ENCODE measurements around the gene GMDS.

Gene GMDS

GRCh38 chr6:2119275-2119674 is 126.1 kb downstream of the GMDS start:
- Histone ChIP-seq H3K4me1 (ENCODE audit: control extremely low read depth in 1 of 4, control insufficient read depth in 4 of 4, insufficient read depth in 4 of 4, low read length in 3 of 4) (peaks cover under 1 to 28% (median 2%) of the 10 kb centered on the region in 4 experiments), H3K36me3 (ENCODE audit: control insufficient read depth in 4 of 4, insufficient read depth in 4 of 4, low read length in 3 of 4) (peaks cover 0 to 2% (median 0%) of the 10 kb centered on the region in 4 experiments), H3K27me3 (replicated peaks in 2 of 5; ENCODE audit: control insufficient read depth in 4 of 5, insufficient read depth in 5 of 5, low read length in 4 of 5) (no peaks in the 10 kb centered on the region), H3K4me3 (ENCODE audit: control insufficient read depth in 1 of 7, extremely low read depth in 1 of 7, insufficient read depth in 4 of 7, low read depth in 2 of 7, low read length in 6 of 7) (no peak overlapping the region), H3K27ac (ENCODE audit: insufficient read depth in 1 of 2, low read depth in 1 of 2, low read length in 2 of 2, poor library complexity in 1 of 2, severe bottlenecking in 2 of 2) (no peak overlapping the region), H3K9me3 (ENCODE audit: control extremely low read depth in 1 of 5, control insufficient read depth in 4 of 5, insufficient read depth in 2 of 5, low read depth in 1 of 5, low read length in 4 of 5) (no peaks in the 10 kb centered on the region)
- POLR2A ChIA-PET = no interaction called here
- CTCF ChIA-PET = interaction anchor here (1.3 kb wide), 2 partner anchors 68 to 235 kb away, joined by 3 to 4 read pairs; no protein-coding TSS in a partner anchor
- DNase-seq = no peak
- WGBS (ENCODE audit: insufficient coverage) = no CpG with 5 or more reads among the region's 1 CpG

GRCh38 chr6:2118136-2118535 is 127.3 kb downstream of the GMDS start:
- 78% methylated on average over 1 of the region's 1 CpG for WGBS (ENCODE audit: insufficient coverage)
- no peak overlapping the region for H3K27ac ChIP-seq (ENCODE audit: insufficient read depth in 1 of 2, low read depth in 1 of 2, low read length in 2 of 2, poor library complexity in 1 of 2, severe bottlenecking in 2 of 2)
- peaks cover 0 to 17% (median 0%) of the 10 kb centered on the region in 4 experiments for H3K4me1 ChIP-seq (ENCODE audit: control extremely low read depth in 1 of 4, control insufficient read depth in 4 of 4, insufficient read depth in 4 of 4, low read length in 3 of 4)
- ChIA-PET POLR2A (no interaction called here), CTCF (interaction anchor here (1.1 kb wide), 1 partner anchor 14 kb away, joined by 5 read pairs; no protein-coding TSS in a partner anchor)
- H3K9me3 ChIP-seq (ENCODE audit: control extremely low read depth in 1 of 5, control insufficient read depth in 4 of 5, insufficient read depth in 2 of 5, low read depth in 1 of 5, low read length in 4 of 5) = no peaks in the 10 kb centered on the region
- H3K36me3 ChIP-seq (ENCODE audit: control insufficient read depth in 4 of 4, insufficient read depth in 4 of 4, low read length in 3 of 4) = peaks cover 0 to 2% (median 0%) of the 10 kb centered on the region in 4 experiments
- no peak overlapping the region for H3K4me3 ChIP-seq (ENCODE audit: control insufficient read depth in 1 of 7, extremely low read depth in 1 of 7, insufficient read depth in 4 of 7, low read depth in 2 of 7, low read length in 6 of 7)
- no peaks in the 10 kb centered on the region for H3K27me3 ChIP-seq (replicated peaks in 2 of 5; ENCODE audit: control insufficient read depth in 4 of 5, insufficient read depth in 5 of 5, low read length in 4 of 5)
- no peak for DNase-seq

GRCh38 chr6:2117447-2117846 is 128.0 kb downstream of the GMDS start:
- H3K9me3 ChIP-seq (ENCODE audit: control extremely low read depth in 1 of 5, control insufficient read depth in 4 of 5, insufficient read depth in 2 of 5, low read depth in 1 of 5, low read length in 4 of 5) = no peaks in the 10 kb centered on the region
- H3K27me3 ChIP-seq (replicated peaks in 2 of 5; ENCODE audit: control insufficient read depth in 4 of 5, insufficient read depth in 5 of 5, low read length in 4 of 5) = no peaks in the 10 kb centered on the region
- ChIA-PET CTCF (interaction anchor here (1.1 kb wide), 1 partner anchor 13 kb away, joined by 5 read pairs; no protein-coding TSS in a partner anchor), POLR2A (no interaction called here)
- H3K27ac ChIP-seq (ENCODE audit: insufficient read depth in 1 of 2, low read depth in 1 of 2, low read length in 2 of 2, poor library complexity in 1 of 2, severe bottlenecking in 2 of 2) = no peak overlapping the region
- no peak overlapping the region for H3K4me3 ChIP-seq (ENCODE audit: control insufficient read depth in 1 of 7, extremely low read depth in 1 of 7, insufficient read depth in 4 of 7, low read depth in 2 of 7, low read length in 6 of 7)
- DNase-seq = no peak
- peaks cover 0 to 12% (median 0%) of the 10 kb centered on the region in 4 experiments for H3K4me1 ChIP-seq (ENCODE audit: control extremely low read depth in 1 of 4, control insufficient read depth in 4 of 4, insufficient read depth in 4 of 4, low read length in 3 of 4)
- peaks cover 0 to 2% (median 0%) of the 10 kb centered on the region in 4 experiments for H3K36me3 ChIP-seq (ENCODE audit: control insufficient read depth in 4 of 4, insufficient read depth in 4 of 4, low read length in 3 of 4)
- 100% methylated on average over 3 of the region's 7 CpGs for WGBS (ENCODE audit: insufficient coverage)

GRCh38 chr6:2116496-2116895 is 128.9 kb downstream of the GMDS start:
- Histone ChIP-seq H3K4me3 (ENCODE audit: control insufficient read depth in 1 of 7, extremely low read depth in 1 of 7, insufficient read depth in 4 of 7, low read depth in 2 of 7, low read length in 6 of 7) (no peak overlapping the region), H3K36me3 (ENCODE audit: control insufficient read depth in 4 of 4, insufficient read depth in 4 of 4, low read length in 3 of 4) (peaks cover 0 to 2% (median 0%) of the 10 kb centered on the region in 4 experiments), H3K27me3 (replicated peaks in 2 of 5; ENCODE audit: control insufficient read depth in 4 of 5, insufficient read depth in 5 of 5, low read length in 4 of 5) (no peaks in the 10 kb centered on the region), H3K27ac (ENCODE audit: insufficient read depth in 1 of 2, low read depth in 1 of 2, low read length in 2 of 2, poor library complexity in 1 of 2, severe bottlenecking in 2 of 2) (no peak overlapping the region), H3K9me3 (ENCODE audit: control extremely low read depth in 1 of 5, control insufficient read depth in 4 of 5, insufficient read depth in 2 of 5, low read depth in 1 of 5, low read length in 4 of 5) (no peaks in the 10 kb centered on the region), H3K4me1 (ENCODE audit: control extremely low read depth in 1 of 4, control insufficient read depth in 4 of 4, insufficient read depth in 4 of 4, low read length in 3 of 4) (peaks cover 0 to 7% (median under 1%) of the 10 kb centered on the region in 4 experiments)
- DNase-seq = no peak
- CTCF ChIA-PET = interaction anchor here (0.9 to 1.5 kb wide), 3 partner anchors 9 to 511 kb away, joined by 3 to 6 read pairs (median 3); no protein-coding TSS in a partner anchor
- POLR2A ChIA-PET = no interaction called here
- 100% methylated on average over 2 of the region's 2 CpGs for WGBS (ENCODE audit: insufficient coverage)

GRCh38 chr6:2114100-2114499 is 131.3 kb downstream of the GMDS start:
- ChIA-PET CTCF (interaction anchor here (0.9 kb wide), 1 partner anchor 26 kb away, joined by 3 read pairs; no protein-coding TSS in a partner anchor), POLR2A (no interaction called here)

GRCh38 chr6:2111162-2111677 is 134.2 kb downstream of the GMDS start:
- H3K4me1 ChIP-seq (ENCODE audit: control extremely low read depth in 1 of 4, control insufficient read depth in 4 of 4, insufficient read depth in 4 of 4, low read length in 3 of 4) = peaks cover 0 to 14% (median 6%) of the 10 kb centered on the region in 4 experiments
- no peak overlapping the region for H3K27ac ChIP-seq (ENCODE audit: insufficient read depth in 1 of 2, low read depth in 1 of 2, low read length in 2 of 2, poor library complexity in 1 of 2, severe bottlenecking in 2 of 2)
- ChIA-PET CTCF (interaction anchor here (0.9 to 1.4 kb wide), 4 partner anchors 9 to 516 kb away, joined by 3 to 4 read pairs (median 3); no protein-coding TSS in a partner anchor), POLR2A (no interaction called here)
- DNase-seq = peak in 2 of 3 donors; percentile 43 to 57
- no peaks in the 10 kb centered on the region for H3K27me3 ChIP-seq (replicated peaks in 2 of 5; ENCODE audit: control insufficient read depth in 4 of 5, insufficient read depth in 5 of 5, low read length in 4 of 5)
- H3K4me3 ChIP-seq (ENCODE audit: control insufficient read depth in 1 of 7, extremely low read depth in 1 of 7, insufficient read depth in 4 of 7, low read depth in 2 of 7, low read length in 6 of 7) = peak overlapping the region in 1 of 7 experiments; percentile 54
- peaks cover 0 to 2% (median 0%) of the 10 kb centered on the region in 4 experiments for H3K36me3 ChIP-seq (ENCODE audit: control insufficient read depth in 4 of 4, insufficient read depth in 4 of 4, low read length in 3 of 4)
- no peaks in the 10 kb centered on the region for H3K9me3 ChIP-seq (ENCODE audit: control extremely low read depth in 1 of 5, control insufficient read depth in 4 of 5, insufficient read depth in 2 of 5, low read depth in 1 of 5, low read length in 4 of 5)
- 100% methylated on average over 2 of the region's 5 CpGs for WGBS (ENCODE audit: insufficient coverage)

More at GRCh38 chr6:2114100-2114499, 131.3 kb downstream of the GMDS start:
- H3K9me3 ChIP-seq (ENCODE audit: control extremely low read depth in 1 of 5, control insufficient read depth in 4 of 5, insufficient read depth in 2 of 5, low read depth in 1 of 5, low read length in 4 of 5) = no peaks in the 10 kb centered on the region
- H3K36me3 ChIP-seq (ENCODE audit: control insufficient read depth in 4 of 4, insufficient read depth in 4 of 4, low read length in 3 of 4) = peaks cover 0 to 2% (median 0%) of the 10 kb centered on the region in 4 experiments
- H3K4me3 ChIP-seq (ENCODE audit: control insufficient read depth in 1 of 7, extremely low read depth in 1 of 7, insufficient read depth in 4 of 7, low read depth in 2 of 7, low read length in 6 of 7) = no peak overlapping the region
- H3K27ac ChIP-seq (ENCODE audit: insufficient read depth in 1 of 2, low read depth in 1 of 2, low read length in 2 of 2, poor library complexity in 1 of 2, severe bottlenecking in 2 of 2) = no peak overlapping the region
- no peaks in the 10 kb centered on the region for H3K27me3 ChIP-seq (replicated peaks in 2 of 5; ENCODE audit: control insufficient read depth in 4 of 5, insufficient read depth in 5 of 5, low read length in 4 of 5)
- peaks cover 0 to 16% (median 6%) of the 10 kb centered on the region in 4 experiments for H3K4me1 ChIP-seq (ENCODE audit: control extremely low read depth in 1 of 4, control insufficient read depth in 4 of 4, insufficient read depth in 4 of 4, low read length in 3 of 4)
- no peak for DNase-seq
- WGBS (ENCODE audit: insufficient coverage) = no CpG with 5 or more reads among the region's 1 CpG

GRCh38 chr6:2110504-2110903 is 134.9 kb downstream of the GMDS start:
- Histone ChIP-seq H3K36me3 (ENCODE audit: control insufficient read depth in 4 of 4, insufficient read depth in 4 of 4, low read length in 3 of 4) (peaks cover 0 to 2% (median 0%) of the 10 kb centered on the region in 4 experiments), H3K9me3 (ENCODE audit: control extremely low read depth in 1 of 5, control insufficient read depth in 4 of 5, insufficient read depth in 2 of 5, low read depth in 1 of 5, low read length in 4 of 5) (no peaks in the 10 kb centered on the region), H3K27me3 (replicated peaks in 2 of 5; ENCODE audit: control insufficient read depth in 4 of 5, insufficient read depth in 5 of 5, low read length in 4 of 5) (no peaks in the 10 kb centered on the region), H3K4me3 (ENCODE audit: control insufficient read depth in 1 of 7, extremely low read depth in 1 of 7, insufficient read depth in 4 of 7, low read depth in 2 of 7, low read length in 6 of 7) (peak overlapping the region in 1 of 7 experiments; percentile 54), H3K4me1 (ENCODE audit: control extremely low read depth in 1 of 4, control insufficient read depth in 4 of 4, insufficient read depth in 4 of 4, low read length in 3 of 4) (peaks cover 0 to 14% (median 6%) of the 10 kb centered on the region in 4 experiments), H3K27ac (ENCODE audit: insufficient read depth in 1 of 2, low read depth in 1 of 2, low read length in 2 of 2, poor library complexity in 1 of 2, severe bottlenecking in 2 of 2) (no peak overlapping the region)
- CTCF ChIA-PET = interaction anchor here (0.6 to 1.4 kb wide), 3 partner anchors 17 to 495 kb away, joined by 3 read pairs; no protein-coding TSS in a partner anchor
- WGBS (ENCODE audit: insufficient coverage) = 87% methylated on average over 2 of the region's 4 CpGs
- POLR2A ChIA-PET = no interaction called here
- DNase-seq = peak in 1 of 3 donors; percentile 10

Data from common myeloid progenitor, CD34-positive (primary cell).